ENCODE data around the gene GADL1.

The GADL1 gene

DNA sequence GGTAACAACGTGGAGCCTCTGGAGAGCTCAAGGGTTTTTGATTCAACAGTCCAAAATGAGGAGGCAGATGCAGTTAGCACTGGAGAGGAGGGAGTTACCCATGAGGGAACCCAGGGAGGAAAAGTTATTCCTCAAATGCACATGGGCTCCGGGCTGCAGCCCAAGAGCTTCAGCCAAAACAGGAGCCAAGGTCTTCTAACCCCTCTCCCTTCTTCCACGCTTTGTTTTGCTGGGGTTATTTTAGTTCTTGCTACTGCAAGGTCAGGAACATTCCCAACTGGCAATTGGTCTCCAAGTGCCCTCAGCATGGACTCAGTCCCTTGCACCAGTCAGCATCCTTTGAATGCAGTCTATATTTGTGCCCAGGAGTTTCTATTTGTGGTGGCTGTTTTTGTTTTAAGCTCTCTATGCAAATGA, 198.1 kb downstream of the GADL1 start:
- no peak overlapping the region for H3K27ac ChIP-seq (replicated peaks)
- TF ChIP-seq SPI1 (IDR thresholded peaks at IDR 0.05; ENCODE audit: borderline replicate concordance, low read depth): no peak
- TF ChIP-seq, protein P1, sequence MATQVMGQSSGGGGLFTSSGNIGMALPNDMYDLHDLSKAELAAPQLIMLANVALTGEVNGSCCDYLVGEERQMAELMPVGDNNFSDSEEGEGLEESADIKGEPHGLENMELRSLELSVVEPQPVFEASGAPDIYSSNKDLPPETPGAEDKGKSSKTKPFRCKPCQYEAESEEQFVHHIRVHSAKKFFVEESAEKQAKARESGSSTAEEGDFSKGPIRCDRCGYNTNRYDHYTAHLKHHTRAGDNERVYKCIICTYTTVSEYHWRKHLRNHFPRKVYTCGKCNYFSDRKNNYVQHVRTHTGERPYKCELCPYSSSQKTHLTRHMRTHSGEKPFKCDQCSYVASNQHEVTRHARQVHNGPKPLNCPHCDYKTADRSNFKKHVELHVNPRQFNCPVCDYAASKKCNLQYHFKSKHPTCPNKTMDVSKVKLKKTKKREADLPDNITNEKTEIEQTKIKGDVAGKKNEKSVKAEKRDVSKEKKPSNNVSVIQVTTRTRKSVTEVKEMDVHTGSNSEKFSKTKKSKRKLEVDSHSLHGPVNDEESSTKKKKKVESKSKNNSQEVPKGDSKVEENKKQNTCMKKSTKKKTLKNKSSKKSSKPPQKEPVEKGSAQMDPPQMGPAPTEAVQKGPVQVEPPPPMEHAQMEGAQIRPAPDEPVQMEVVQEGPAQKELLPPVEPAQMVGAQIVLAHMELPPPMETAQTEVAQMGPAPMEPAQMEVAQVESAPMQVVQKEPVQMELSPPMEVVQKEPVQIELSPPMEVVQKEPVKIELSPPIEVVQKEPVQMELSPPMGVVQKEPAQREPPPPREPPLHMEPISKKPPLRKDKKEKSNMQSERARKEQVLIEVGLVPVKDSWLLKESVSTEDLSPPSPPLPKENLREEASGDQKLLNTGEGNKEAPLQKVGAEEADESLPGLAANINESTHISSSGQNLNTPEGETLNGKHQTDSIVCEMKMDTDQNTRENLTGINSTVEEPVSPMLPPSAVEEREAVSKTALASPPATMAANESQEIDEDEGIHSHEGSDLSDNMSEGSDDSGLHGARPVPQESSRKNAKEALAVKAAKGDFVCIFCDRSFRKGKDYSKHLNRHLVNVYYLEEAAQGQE (IDR thresholded peaks at IDR 0.05; ENCODE audit: insufficient replicate concordance, low read depth): no peak
- TF ChIP-seq, protein P2, sequence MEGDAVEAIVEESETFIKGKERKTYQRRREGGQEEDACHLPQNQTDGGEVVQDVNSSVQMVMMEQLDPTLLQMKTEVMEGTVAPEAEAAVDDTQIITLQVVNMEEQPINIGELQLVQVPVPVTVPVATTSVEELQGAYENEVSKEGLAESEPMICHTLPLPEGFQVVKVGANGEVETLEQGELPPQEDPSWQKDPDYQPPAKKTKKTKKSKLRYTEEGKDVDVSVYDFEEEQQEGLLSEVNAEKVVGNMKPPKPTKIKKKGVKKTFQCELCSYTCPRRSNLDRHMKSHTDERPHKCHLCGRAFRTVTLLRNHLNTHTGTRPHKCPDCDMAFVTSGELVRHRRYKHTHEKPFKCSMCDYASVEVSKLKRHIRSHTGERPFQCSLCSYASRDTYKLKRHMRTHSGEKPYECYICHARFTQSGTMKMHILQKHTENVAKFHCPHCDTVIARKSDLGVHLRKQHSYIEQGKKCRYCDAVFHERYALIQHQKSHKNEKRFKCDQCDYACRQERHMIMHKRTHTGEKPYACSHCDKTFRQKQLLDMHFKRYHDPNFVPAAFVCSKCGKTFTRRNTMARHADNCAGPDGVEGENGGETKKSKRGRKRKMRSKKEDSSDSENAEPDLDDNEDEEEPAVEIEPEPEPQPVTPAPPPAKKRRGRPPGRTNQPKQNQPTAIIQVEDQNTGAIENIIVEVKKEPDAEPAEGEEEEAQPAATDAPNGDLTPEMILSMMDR (IDR thresholded peaks at IDR 0.05; ENCODE audit: insufficient read depth, low read length): no peak
- TF ChIP-seq GABPA (IDR thresholded peaks at IDR 0.05; ENCODE audit: low read depth): no peak
- no peak for TF ChIP-seq POLR2AphosphoS5 (IDR thresholded peaks at IDR 0.05; ENCODE audit: low read depth)
- DNase-seq (ENCODE audit: low read depth in 1 of 2, low spot score in 1 of 2): no peak

DNA sequence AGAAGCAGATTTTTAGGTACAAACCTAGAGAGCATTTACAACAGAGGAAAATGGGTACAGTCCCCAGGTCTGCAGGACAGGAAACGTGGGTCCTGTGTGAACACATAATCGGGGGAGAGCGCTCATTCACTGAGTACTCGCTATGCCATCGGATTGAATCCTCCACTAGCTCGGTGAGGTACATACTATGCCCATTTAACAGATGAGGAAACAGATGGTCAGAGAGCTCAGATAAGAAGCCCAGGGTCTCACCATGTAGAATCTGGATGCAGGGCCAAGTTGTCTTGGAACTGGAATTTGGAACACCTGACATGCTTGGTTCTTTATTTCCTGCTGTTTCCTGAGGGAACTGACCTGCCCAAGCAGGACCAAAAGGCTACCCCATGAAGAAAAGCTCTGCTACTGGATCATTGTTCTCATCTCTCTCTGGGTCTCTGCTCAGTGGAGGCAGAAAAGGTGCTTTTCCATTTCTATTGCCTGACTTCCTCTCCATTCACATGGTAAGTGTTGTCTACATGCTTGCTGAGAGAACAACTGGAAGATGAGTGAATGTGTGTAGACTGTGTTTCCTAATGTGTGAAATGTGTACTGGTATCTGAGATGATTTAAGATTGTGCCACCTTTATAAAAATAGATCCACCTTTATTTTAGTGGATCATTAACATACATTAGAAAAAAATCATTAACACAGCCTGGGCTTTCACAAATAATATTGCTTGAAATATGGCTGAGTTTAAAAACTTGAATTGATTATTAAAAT, 199.0 kb downstream of the GADL1 start:
- Histone ChIP-seq H3K27me3 (ENCODE audit: insufficient read depth, poor library complexity, severe bottlenecking) (no peaks in the 10 kb centered on the region), H3K4me3 (replicated peaks; ENCODE audit: insufficient read depth, low read length) (no peak overlapping the region), H3K27ac (replicated peaks) (no peak overlapping the region)
- TF ChIP-seq SPI1 (IDR thresholded peaks at IDR 0.05; ENCODE audit: borderline replicate concordance, low read depth): no peak
- TF ChIP-seq GABPA (IDR thresholded peaks at IDR 0.05; ENCODE audit: low read depth): no peak
- TF ChIP-seq POLR2AphosphoS5 (IDR thresholded peaks at IDR 0.05; ENCODE audit: low read depth): no peak
- TF ChIP-seq, protein P2 (IDR thresholded peaks at IDR 0.05; ENCODE audit: insufficient read depth, low read length): no peak
- TF ChIP-seq, protein P1 (IDR thresholded peaks at IDR 0.05; ENCODE audit: insufficient replicate concordance, low read depth): no peak
- DNase-seq (ENCODE audit: low read depth in 1 of 2, low spot score in 1 of 2): no peak

More for the DNA sequence above, 198.1 kb downstream of the GADL1 start:
- Histone ChIP-seq H3K27me3 (ENCODE audit: insufficient read depth, poor library complexity, severe bottlenecking) (no peaks in the 10 kb centered on the region), H3K4me3 (replicated peaks; ENCODE audit: insufficient read depth, low read length) (no peak overlapping the region)

DNA sequence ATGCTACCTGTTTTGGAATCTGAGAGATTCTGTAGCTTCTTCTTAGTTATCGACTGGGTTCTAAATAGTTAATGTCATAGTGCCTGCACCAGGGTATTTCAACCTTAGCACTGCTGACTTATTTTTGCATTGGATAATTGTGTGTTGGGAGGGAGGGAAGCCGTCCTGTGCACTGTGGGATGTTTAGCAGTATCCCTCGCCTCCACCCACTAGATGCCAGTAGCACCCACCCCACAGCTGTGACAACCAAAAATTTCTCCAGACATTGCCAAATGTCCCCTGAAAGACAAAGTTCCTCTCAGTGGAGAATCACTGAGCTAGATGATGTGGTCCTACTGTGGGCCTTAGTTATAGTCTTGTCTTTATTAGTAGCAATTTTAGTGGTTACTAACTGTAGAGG, 199.8 kb downstream of the GADL1 start:
- no peak for DNase-seq (ENCODE audit: low read depth in 1 of 2, low spot score in 1 of 2)
- H3K27me3 ChIP-seq (ENCODE audit: insufficient read depth, poor library complexity, severe bottlenecking): no peaks in the 10 kb centered on the region
- H3K27ac ChIP-seq (replicated peaks): no peak overlapping the region
- H3K4me3 ChIP-seq (replicated peaks; ENCODE audit: insufficient read depth, low read length): no peak overlapping the region
- TF ChIP-seq, protein P2 (IDR thresholded peaks at IDR 0.05; ENCODE audit: insufficient read depth, low read length): no peak
- TF ChIP-seq GABPA (IDR thresholded peaks at IDR 0.05; ENCODE audit: low read depth) (no peak), SPI1 (IDR thresholded peaks at IDR 0.05; ENCODE audit: borderline replicate concordance, low read depth) (no peak), POLR2AphosphoS5 (IDR thresholded peaks at IDR 0.05; ENCODE audit: low read depth) (no peak)
- TF ChIP-seq, protein P1 (IDR thresholded peaks at IDR 0.05; ENCODE audit: insufficient replicate concordance, low read depth): no peak

Measured in HL-60 (cell line).